Memory B cell (primary cell): Measurements from ENCODE around the gene GPC4.

ENCODE experiments used
- ATAC-seq: fragments of 150-1000 bp; cut with Tn5 transposase; 2 replicates; pipeline ENCODE4 v1.10.0; 2021; ENCODE audit warnings: low read depth, mild to moderate bottlenecking, moderate library complexity
- DNase-seq, 2 donors: peaks; one replicate each; pipeline ENCODE4 v3.0.0; 2022; ENCODE audit warnings: low spot score in 2 of 2
- H3K27ac Mint-ChIP-seq: one replicate; pipeline ENCODE4 v1.8.0; 2022; ENCODE audit warnings: mild to moderate bottlenecking, moderate library complexity, mixed read lengths
- H3K27me3 Mint-ChIP-seq: one replicate; pipeline ENCODE4 v1.8.0; 2022; ENCODE audit warnings: mixed read lengths
- H3K36me3 Mint-ChIP-seq: one replicate; pipeline ENCODE4 v1.8.0; 2022; ENCODE audit warnings: mild to moderate bottlenecking, mixed read lengths
- H3K4me1 Mint-ChIP-seq: one replicate; pipeline ENCODE4 v1.8.0; 2022; ENCODE audit warnings: mixed read lengths
- H3K4me3 Mint-ChIP-seq: one replicate; pipeline ENCODE4 v1.8.0; 2022; ENCODE audit warnings: mild to moderate bottlenecking, moderate library complexity, mixed read lengths
- H3K9me3 Mint-ChIP-seq: one replicate; pipeline ENCODE4 v1.8.0; 2022; ENCODE audit warnings: mixed read lengths

Gene GPC4

GRCh38 chrX:133415276-133416105 is at the start of gene GPC4:
GPC4 (minus strand) TSS chrX:133415489; CDS start chrX:133414965, 524 bp downstream.
- no peak for ATAC-seq
- no peaks in the 10 kb centered on the region for H3K4me1 Mint-ChIP-seq
- no peak within 1 kb of the TSS for H3K27ac Mint-ChIP-seq
- H3K36me3 Mint-ChIP-seq = no peaks in the 10 kb centered on the region
- no peaks in the 10 kb centered on the region for H3K9me3 Mint-ChIP-seq
- peaks cover 9% of the 10 kb centered on the region for H3K27me3 Mint-ChIP-seq
- no peak for DNase-seq
- H3K4me3 Mint-ChIP-seq = peak within 1 kb of the TSS; percentile 62

- Mint-ChIP-seq H3K36me3 (no peaks in the 10 kb centered on the region), H3K4me3 (no peak overlapping the region), H3K27me3 (no peaks in the 10 kb centered on the region), H3K9me3 (peaks cover 2% of the 10 kb centered on the region), H3K4me1 (no peaks in the 10 kb centered on the region), H3K27ac (no peak overlapping the region)
- ATAC-seq (no peak), DNase-seq (no peak)
Measured at GRCh38 chrX:133461231-133461630, 45.9 kb upstream of the GPC4 start.

- no peak for ATAC-seq
- Mint-ChIP-seq H3K9me3 (no peaks in the 10 kb centered on the region), H3K36me3 (no peaks in the 10 kb centered on the region), H3K27me3 (peaks cover 2% of the 10 kb centered on the region), H3K4me3 (no peak overlapping the region), H3K27ac (no peak overlapping the region), H3K4me1 (no peaks in the 10 kb centered on the region)
- no peak for DNase-seq
Measured at GRCh38 chrX:133454924-133455323, 39.6 kb upstream of the GPC4 start.

DNA sequence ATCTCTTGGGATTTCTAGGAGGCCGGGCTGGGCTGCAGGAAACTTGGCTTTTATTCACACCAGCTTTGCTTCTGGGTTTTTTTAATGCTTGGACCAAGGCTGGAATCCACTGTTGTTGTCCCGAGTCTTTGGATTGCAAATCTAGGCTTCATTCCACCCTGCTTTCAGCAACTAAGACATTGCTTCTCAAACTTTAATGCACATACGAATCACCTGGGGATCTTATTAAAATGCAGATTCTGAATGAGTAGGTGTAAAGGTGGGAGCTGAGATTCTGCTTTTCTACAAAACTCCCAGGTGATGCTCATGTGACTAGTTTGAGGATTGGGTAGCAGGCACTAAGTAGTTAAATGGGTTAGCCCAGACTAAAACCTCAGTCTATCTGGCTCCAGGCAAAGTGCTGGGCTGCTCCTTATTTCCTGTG is 39.2 kb upstream of the GPC4 start:
- Mint-ChIP-seq H3K27ac (no peak overlapping the region), H3K36me3 (no peaks in the 10 kb centered on the region), H3K27me3 (peaks cover 2% of the 10 kb centered on the region), H3K9me3 (no peaks in the 10 kb centered on the region), H3K4me1 (no peaks in the 10 kb centered on the region), H3K4me3 (no peak overlapping the region)
- DNase-seq (no peak), ATAC-seq (no peak)

- Mint-ChIP-seq H3K27me3 (no peaks in the 10 kb centered on the region), H3K4me3 (no peak overlapping the region), H3K9me3 (no peaks in the 10 kb centered on the region), H3K36me3 (no peaks in the 10 kb centered on the region), H3K27ac (no peak overlapping the region), H3K4me1 (peaks cover 6% of the 10 kb centered on the region)
- ATAC-seq = no peak
- DNase-seq = no peak
Measured at GRCh38 chrX:133448512-133449076, 33.3 kb upstream of the GPC4 start.

DNA sequence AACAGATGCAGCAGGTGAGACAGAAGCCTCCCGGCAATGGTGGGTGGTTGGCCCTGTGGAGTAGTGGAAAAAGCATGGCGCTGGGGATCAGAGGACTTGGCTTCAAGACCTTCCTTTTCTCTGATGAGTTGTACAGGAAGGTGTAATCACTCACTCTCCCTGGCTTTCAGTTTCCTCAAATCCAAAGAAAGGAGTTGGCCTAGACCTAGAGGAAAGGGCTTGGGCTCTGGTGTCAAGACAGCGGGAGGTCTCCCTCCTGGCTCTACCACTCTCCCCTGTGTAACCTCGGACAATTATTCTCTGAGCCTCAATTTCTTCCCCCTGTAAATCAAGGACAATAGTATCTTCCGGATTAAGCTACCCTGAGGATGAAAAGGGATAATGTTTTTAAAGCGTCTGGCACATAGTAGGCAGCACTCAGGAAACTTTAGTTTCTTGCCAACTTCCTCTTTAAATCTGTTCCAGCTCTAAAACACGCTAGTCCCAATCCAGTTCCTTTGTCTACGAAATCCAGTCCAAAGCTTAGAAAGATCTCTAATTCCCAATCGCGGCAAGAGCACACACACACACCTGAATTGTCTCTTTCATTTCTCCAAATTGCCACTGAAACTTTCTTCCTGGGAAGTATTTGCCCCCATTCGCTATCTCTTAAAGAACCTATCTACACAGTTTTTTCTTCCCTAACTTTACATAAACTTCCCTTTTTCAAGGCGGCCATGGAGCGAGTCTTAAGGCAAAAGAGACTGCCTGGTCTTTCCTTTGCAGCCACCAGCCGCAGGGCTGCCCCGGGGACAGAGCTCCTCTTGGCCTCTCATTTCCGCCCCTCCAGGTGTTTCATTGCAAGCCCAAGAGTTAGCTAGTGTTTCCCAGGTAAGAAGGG is 29.9 kb upstream of the GPC4 start:
- ATAC-seq = no peak
- Mint-ChIP-seq H3K9me3 (peaks cover 1% of the 10 kb centered on the region), H3K27ac (no peak overlapping the region), H3K36me3 (no peaks in the 10 kb centered on the region), H3K4me3 (no peak overlapping the region), H3K27me3 (no peaks in the 10 kb centered on the region), H3K4me1 (peaks cover 6% of the 10 kb centered on the region)
- no peak for DNase-seq

DNA sequence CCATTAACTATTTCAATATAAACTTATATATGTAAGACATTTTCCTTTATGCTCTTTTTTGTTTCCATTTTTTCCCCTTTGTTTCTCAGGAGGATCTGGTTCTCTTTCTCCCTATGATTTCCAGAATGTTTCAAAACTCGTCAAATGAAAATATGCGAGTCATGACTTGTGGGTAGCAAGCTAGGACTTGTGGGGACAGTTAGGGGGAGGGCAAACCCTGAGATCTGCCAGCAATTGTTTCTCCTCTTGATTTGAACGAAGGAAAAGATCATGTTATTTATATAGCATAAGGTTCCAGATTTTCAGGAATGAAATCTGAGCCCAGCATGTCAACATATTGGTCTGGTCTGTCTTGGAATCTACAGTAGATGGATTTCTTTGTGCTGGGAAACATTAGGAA is 28.9 kb upstream of the GPC4 start:
- no peaks in the 10 kb centered on the region for H3K36me3 Mint-ChIP-seq
- H3K9me3 Mint-ChIP-seq = peaks cover 1% of the 10 kb centered on the region
- H3K4me3 Mint-ChIP-seq = no peak overlapping the region
- DNase-seq = no peak
- H3K27ac Mint-ChIP-seq = no peak overlapping the region
- peaks cover 6% of the 10 kb centered on the region for H3K4me1 Mint-ChIP-seq
- no peaks in the 10 kb centered on the region for H3K27me3 Mint-ChIP-seq
- ATAC-seq = no peak

DNA sequence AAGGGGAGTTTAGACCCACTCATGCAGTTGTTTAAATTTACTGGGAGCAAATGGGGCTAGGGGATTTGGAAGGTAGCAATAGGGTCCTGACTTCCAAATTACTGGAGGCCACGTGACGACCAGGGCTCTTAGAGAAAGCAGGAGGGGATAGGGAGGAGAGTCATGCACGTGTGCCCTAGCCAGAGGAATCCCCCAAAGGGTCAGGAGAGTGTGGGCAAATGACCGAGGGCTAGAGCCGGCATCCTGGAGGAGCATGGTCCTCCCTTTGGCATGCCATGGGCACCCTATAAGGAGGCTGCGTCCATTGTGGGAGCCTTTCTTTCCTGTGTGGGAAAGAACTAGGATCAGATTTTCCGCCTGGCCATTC is 25.5 kb upstream of the GPC4 start:
- peaks cover 6% of the 10 kb centered on the region for H3K4me1 Mint-ChIP-seq
- no peaks in the 10 kb centered on the region for H3K36me3 Mint-ChIP-seq
- DNase-seq (no peak), ATAC-seq (no peak)
- no peaks in the 10 kb centered on the region for H3K27me3 Mint-ChIP-seq
- H3K4me3 Mint-ChIP-seq = no peak overlapping the region
- H3K9me3 Mint-ChIP-seq = peaks cover 1% of the 10 kb centered on the region
- H3K27ac Mint-ChIP-seq = no peak overlapping the region

DNA sequence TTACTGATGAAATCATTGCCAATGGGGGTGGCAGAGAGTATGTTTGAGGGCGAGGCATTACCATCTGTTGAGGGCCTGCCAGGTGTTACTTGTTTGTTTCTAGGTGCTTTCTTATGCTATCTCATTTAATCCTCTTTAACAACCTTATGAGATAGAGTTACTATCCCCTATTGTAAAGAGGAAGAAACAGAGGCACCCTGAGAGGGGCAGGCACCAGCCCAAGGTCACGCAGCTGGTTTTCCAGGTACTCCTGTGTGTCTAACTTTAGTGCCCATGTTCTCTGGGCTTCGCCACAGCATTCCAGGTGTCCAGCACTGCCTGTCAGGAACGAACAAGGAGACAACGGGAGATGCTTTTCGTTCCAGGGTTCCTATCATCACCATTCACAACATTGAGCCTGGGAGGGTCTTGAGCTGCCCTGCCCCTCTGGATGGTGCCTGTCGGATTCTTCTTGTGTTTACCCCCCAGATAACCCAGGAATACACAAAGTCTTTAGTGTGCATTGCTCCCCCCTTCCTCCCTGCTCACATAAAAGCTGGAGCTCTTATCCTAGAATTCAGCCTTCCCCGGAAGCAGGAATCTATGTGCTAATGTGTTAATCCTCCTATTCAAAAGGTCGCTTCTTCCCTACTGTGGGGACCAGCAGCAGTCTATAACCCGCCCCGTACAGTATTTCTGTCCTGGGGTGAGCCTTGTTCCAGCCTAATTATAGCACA is 24.9 kb upstream of the GPC4 start:
- Mint-ChIP-seq H3K4me1 (peaks cover 1% of the 10 kb centered on the region), H3K27ac (no peak overlapping the region), H3K36me3 (no peaks in the 10 kb centered on the region), H3K4me3 (no peak overlapping the region), H3K9me3 (peaks cover 1% of the 10 kb centered on the region), H3K27me3 (no peaks in the 10 kb centered on the region)
- DNase-seq (no peak), ATAC-seq (no peak)

GRCh38 chrX:133437766-133438165 is 22.5 kb upstream of the GPC4 start:
- no peaks in the 10 kb centered on the region for H3K36me3 Mint-ChIP-seq
- ATAC-seq = no peak
- H3K9me3 Mint-ChIP-seq = no peaks in the 10 kb centered on the region
- H3K4me1 Mint-ChIP-seq = no peaks in the 10 kb centered on the region
- no peak overlapping the region for H3K27ac Mint-ChIP-seq
- H3K27me3 Mint-ChIP-seq = no peaks in the 10 kb centered on the region
- no peak overlapping the region for H3K4me3 Mint-ChIP-seq
- no peak for DNase-seq

DNA sequence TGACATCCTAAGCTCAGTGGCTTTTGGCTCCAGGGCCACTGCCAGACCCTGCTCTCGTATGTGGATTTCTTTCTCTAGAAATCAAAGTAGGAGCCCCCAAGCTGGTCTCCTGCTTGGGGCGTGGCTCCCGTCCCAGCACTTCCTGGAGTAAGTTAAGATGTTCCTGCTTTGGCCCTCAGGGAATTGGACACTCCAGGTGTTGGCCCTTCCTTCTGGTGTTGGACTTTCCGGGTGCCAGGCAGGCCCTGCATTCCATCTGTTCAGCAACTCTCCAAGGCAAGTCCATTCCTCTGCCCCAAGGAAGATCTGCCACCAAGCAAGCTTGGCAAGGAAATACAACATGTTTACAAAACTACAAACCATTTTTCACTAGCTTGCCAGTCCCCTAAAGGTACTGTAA is 22.1 kb upstream of the GPC4 start:
- Mint-ChIP-seq H3K4me1 (no peaks in the 10 kb centered on the region), H3K36me3 (no peaks in the 10 kb centered on the region), H3K27ac (no peak overlapping the region), H3K27me3 (no peaks in the 10 kb centered on the region), H3K4me3 (no peak overlapping the region), H3K9me3 (no peaks in the 10 kb centered on the region)
- no peak for ATAC-seq
- no peak for DNase-seq

DNA sequence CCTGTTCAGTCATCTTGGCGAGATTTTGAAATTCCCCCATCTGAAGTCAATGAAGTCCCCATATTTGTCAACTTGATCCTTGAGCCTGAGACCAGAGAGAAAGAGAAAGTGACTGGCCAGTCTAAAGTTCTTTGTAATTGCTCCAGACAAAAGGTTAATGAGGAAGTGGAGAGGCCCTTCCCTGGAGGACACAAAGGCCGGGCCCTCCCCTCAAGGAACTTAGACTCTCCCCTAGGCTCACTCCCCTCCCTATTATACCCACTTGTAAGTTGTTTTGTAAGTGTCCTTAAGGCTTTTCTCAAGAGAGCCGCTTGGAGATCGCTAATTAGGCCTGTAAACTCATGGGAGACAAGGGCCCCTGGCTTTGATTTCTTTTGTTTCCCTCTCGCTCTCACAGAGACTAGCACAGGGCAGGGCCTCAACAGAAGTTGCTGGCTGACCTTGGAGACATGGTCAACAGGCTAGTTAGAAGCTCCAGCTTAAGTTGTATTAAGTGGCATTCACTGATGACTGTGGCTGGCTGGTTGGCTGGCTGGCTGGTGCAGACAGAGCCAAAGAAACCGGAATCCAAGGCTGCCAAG is 20.3 kb upstream of the GPC4 start:
- H3K4me3 Mint-ChIP-seq = no peak overlapping the region
- no peaks in the 10 kb centered on the region for H3K9me3 Mint-ChIP-seq
- no peak overlapping the region for H3K27ac Mint-ChIP-seq
- H3K4me1 Mint-ChIP-seq = no peaks in the 10 kb centered on the region
- no peaks in the 10 kb centered on the region for H3K27me3 Mint-ChIP-seq
- ATAC-seq (no peak), DNase-seq (no peak)
- no peaks in the 10 kb centered on the region for H3K36me3 Mint-ChIP-seq

DNA sequence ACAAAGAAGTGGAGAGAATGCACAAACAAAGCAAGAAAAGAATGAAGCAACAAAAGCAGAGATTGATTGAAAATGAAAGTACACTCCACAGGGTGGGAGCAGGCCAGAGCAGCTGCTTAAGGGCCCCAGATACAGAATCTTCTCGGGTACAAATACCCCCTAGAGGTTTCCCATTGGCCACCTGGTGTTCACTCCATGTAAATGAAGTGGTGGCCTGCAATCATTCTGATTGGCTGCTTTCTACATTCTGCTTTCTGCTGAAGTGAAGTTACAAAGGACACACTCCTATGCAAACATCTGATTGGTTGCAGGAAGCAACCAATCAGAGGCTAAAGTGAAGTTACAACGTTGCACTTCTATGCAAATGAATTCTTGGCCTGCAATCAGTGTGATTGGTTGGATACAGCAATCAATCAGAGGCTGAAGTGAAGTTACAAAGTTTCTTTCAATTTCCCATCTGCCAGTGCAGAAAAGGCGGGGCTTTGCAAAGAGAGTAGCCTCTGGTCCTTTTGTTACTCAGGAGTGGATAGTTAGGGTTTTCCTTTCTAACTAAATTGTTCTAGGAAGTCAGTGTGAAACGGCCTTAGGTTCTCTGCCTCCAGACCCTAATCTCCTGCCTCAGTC is 19.0 kb upstream of the GPC4 start:
- H3K4me3 Mint-ChIP-seq = no peak overlapping the region
- DNase-seq (no peak), ATAC-seq (no peak)
- H3K27ac Mint-ChIP-seq = no peak overlapping the region
- no peaks in the 10 kb centered on the region for H3K9me3 Mint-ChIP-seq
- no peaks in the 10 kb centered on the region for H3K27me3 Mint-ChIP-seq
- no peaks in the 10 kb centered on the region for H3K36me3 Mint-ChIP-seq
- no peaks in the 10 kb centered on the region for H3K4me1 Mint-ChIP-seq
